ENCODE results near the gene SHC4. TPM values are rescaled to one million over a fixed set of nuclear protein-coding genes. Genes with fewer than 3 reads are reported as not detected.

SHC4 gene
- total and polyA plus RNA-seq, 2 of the 8 experiments (the other 6 are each of a cell fraction or from before 2014, with no cell fraction given): 0.15 to 0.30 TPM

- peaks cover 0 to 12% (median 1%) of the 10 kb centered on the region in 4 experiments; a peak in 4 of 7 replicates for H3K4me1 ChIP-seq (replicated peaks in 1 of 4; ENCODE audit: control insufficient read depth in 3 of 4, insufficient read depth in 4 of 4, low read length in 3 of 4)
- WGBS, 2 experiments (ENCODE audit: extremely low coverage in 1 of 2, insufficient coverage in 1 of 2, insufficient read length in 1 of 2, insufficient replicate concordance in 2 of 2, low coverage in 1 of 2, low lambda C conversion rate in 2 of 2, missing lambda C conversion rate in 1 of 2): 93% methylated on average over 2 of the region's 2 CpGs; no CpG with 5 or more reads in 1 of the 2 experiments
- ChIA-PET CTCF (ENCODE audit: partially characterized antibody) (interaction anchor here (0.9 to 6.2 kb wide), 7 partner anchors 11 to 608 kb away, joined by 3 to 59 read pairs (median 4); partner anchors contain the start of gene SECISBP2L), POLR2A (ENCODE audit: partially characterized antibody) (interaction anchor here (1.9 to 2.9 kb wide), 2 partner anchors 11 to 87 kb away, joined by 5 to 11 read pairs; partner anchors contain the start of gene EID1)
- H3K4me3 ChIP-seq (ENCODE audit: extremely low read depth in 1 of 4, insufficient read depth in 2 of 4, low read depth in 3 of 4, low read length in 4 of 4): no peak overlapping the region
- FAIRE-seq: no peak
- no peak for TF ChIP-seq JUN (IDR thresholded peaks at IDR 0.05; ENCODE audit: low read depth, low read length)
- TF ChIP-seq RAD21 (IDR thresholded peaks at IDR 0.05 in 1 of 2, conservative IDR thresholded peaks at IDR 0.05 in 1 of 2; ENCODE audit: low read depth in 2 of 2, low read length in 2 of 2): no peak
- TF ChIP-seq RBBP5 (IDR thresholded peaks at IDR 0.05; ENCODE audit: borderline replicate concordance, low read depth, low read length): no peak
- TF ChIP-seq EZH2 (IDR thresholded peaks at IDR 0.05; ENCODE audit: low read depth, low read length, severe bottlenecking): no peak
- TF ChIP-seq SAP30 (IDR thresholded peaks at IDR 0.05; ENCODE audit: insufficient read depth, insufficient replicate concordance, low read length): no peak
- TF ChIP-seq SIX5 (IDR thresholded peaks at IDR 0.05; ENCODE audit: low read depth, low read length): no peak
- TF ChIP-seq TEAD4 (IDR thresholded peaks at IDR 0.05; ENCODE audit: low read depth, low read length): no peak
- peaks cover 5% of the 10 kb centered on the region for H3K23me2 ChIP-seq (ENCODE audit: low read depth, low read length)
- H4K5ac ChIP-seq (ENCODE audit: insufficient read length, low read depth, low read length): no peak overlapping the region
- no peak overlapping the region for H3K9ac ChIP-seq (replicated peaks in 1 of 4; ENCODE audit: extremely low read depth in 1 of 4, low read depth in 3 of 4, low read length in 3 of 4)
- H3K18ac ChIP-seq (ENCODE audit: extremely low read depth, low read length): no peak overlapping the region
- H2BK15ac ChIP-seq (ENCODE audit: low read length): no peak overlapping the region
- peaks cover 8 to 20% (median 17%) of the 10 kb centered on the region in 4 experiments for H3K27me3 ChIP-seq (replicated peaks in 1 of 4; ENCODE audit: control insufficient read depth in 3 of 4, extremely low read depth in 1 of 4, insufficient read depth in 3 of 4, low read length in 3 of 4)
- H4K20me1 ChIP-seq (replicated peaks in 1 of 2; ENCODE audit: control insufficient read depth in 1 of 2, insufficient read depth in 2 of 2, low read length in 2 of 2): no peaks in the 10 kb centered on the region
- H3K27ac ChIP-seq (ENCODE audit: low read depth, low read length): no peak overlapping the region
- no peak overlapping the region; a peak in 1 of 4 replicates for H3K4me2 ChIP-seq (ENCODE audit: insufficient read depth in 1 of 2, low read depth in 2 of 2, low read length in 2 of 2)
- no peak overlapping the region for H3K4ac ChIP-seq (replicated peaks; ENCODE audit: insufficient read length, low read depth, low read length)
- no peak overlapping the region for H2AK5ac ChIP-seq (ENCODE audit: low read depth, low read length)
- H3K23ac ChIP-seq (ENCODE audit: insufficient read length): no peak overlapping the region
- H2BK20ac ChIP-seq (ENCODE audit: low read length): no peak overlapping the region
- no peak for DNase-seq (ENCODE audit: low read depth in 1 of 2, low spot score in 2 of 2)
- no peaks in the 10 kb centered on the region for H3K79me1 ChIP-seq (ENCODE audit: low read depth, low read length)
- no peak overlapping the region for H2AFZ ChIP-seq (ENCODE audit: low read length)
- H3K56ac ChIP-seq (replicated peaks; ENCODE audit: insufficient read length, low read depth, low read length): no peak overlapping the region
- no peak overlapping the region for H3K14ac ChIP-seq (ENCODE audit: insufficient read length)
- H3K36me3 ChIP-seq (ENCODE audit: control insufficient read depth in 2 of 4, insufficient read depth in 4 of 4, low read length in 3 of 4): no peaks in the 10 kb centered on the region
- H2BK12ac ChIP-seq (ENCODE audit: low read depth, low read length): no peak overlapping the region
- no peak overlapping the region for H4K91ac ChIP-seq (replicated peaks; ENCODE audit: insufficient read length, low read length)
- H3K79me2 ChIP-seq (ENCODE audit: control insufficient read depth in 1 of 2, insufficient read depth in 2 of 2, low read length in 2 of 2): no peaks in the 10 kb centered on the region
- no peak overlapping the region for H2BK120ac ChIP-seq (replicated peaks; ENCODE audit: low read depth, low read length)
- H4K8ac ChIP-seq (ENCODE audit: extremely low read depth, insufficient read depth, low read length): no peak overlapping the region
- H3K9me3 ChIP-seq (ENCODE audit: insufficient read depth in 2 of 2, low read depth in 1 of 2, low read length in 1 of 2): no peaks in the 10 kb centered on the region
- no peak overlapping the region for H2BK5ac ChIP-seq (ENCODE audit: low read depth, low read length)
Measured at GRCh38 chr15:48964898-48965297, 1.2 kb upstream of the SHC4 start.
